K562 (cell line): ENCODE results near the gene AFF1. TPM values are rescaled to one million over a fixed set of nuclear protein-coding genes. Genes with fewer than 3 reads are reported as not detected.
A peak's percentile ranks its signal among the peaks of the same experiment; 100 is the strongest.

Experiments used
- BACH1 ChIP-seq: fragments of 200-800 bp; sonication (Bioruptor generic); IDR thresholded peaks from 2 replicates; pipeline ENCODE4 v1.6.1; 2016; ENCODE audit warnings: missing genetic modification characterization, missing compliant biosample characterization
- CSDE1 ChIP-seq, 2 experiments: fragments of 450-650 bp; IDR thresholded peaks; 2 replicates each; pipeline ENCODE4 v1.6.1; 2016; ENCODE audit warnings: mild to moderate bottlenecking in 1 of 2
- CTCFL ChIP-seq: IDR thresholded peaks from 2 replicates; pipeline ENCODE4 v1.6.1; 2011; ENCODE audit warnings: borderline replicate concordance, low read depth, mild to moderate bottlenecking, moderate library complexity, low read length; ENCODE audit not compliant: insufficient read depth, poor library complexity, severe bottlenecking
- ETV1 ChIP-seq: fragments of 450-650 bp; conservative IDR thresholded peaks from 2 replicates; pipeline ENCODE4 v1.6.1; 2016; ENCODE audit warnings: missing genetic modification characterization, control low read depth, low read depth, missing compliant biosample characterization
- ID3 ChIP-seq, 2 experiments: fragments of 250-450 bp in 1 of 2; fragments of 450-650 bp in 1 of 2; sonication (Bioruptor Pico) in 1 of 2; IDR thresholded peaks; 2 replicates each; pipeline versions ENCODE4 v1.6.1 to v1.8.0; 2016 to 2021; ENCODE audit warnings: mild to moderate bottlenecking in 2 of 2, moderate library complexity in 2 of 2, missing compliant biosample characterization in 1 of 2, missing genetic modification characterization in 1 of 2
- JUND ChIP-seq, 2 experiments: IDR thresholded peaks; 2 replicates in 1 of 2; 3 replicates in 1 of 2; pipeline ENCODE4 v1.6.1; 2011; ENCODE audit warnings: borderline replicate concordance in 2 of 2, low read depth in 2 of 2, low read length in 2 of 2, improper control_type of control experiment in 1 of 2, missing biosample characterization in 1 of 2, missing genetic modification characterization in 1 of 2, missing genetic modification reagents in 1 of 2
- MBD2 ChIP-seq: sonication (generic); IDR thresholded peaks from 2 replicates; pipeline ENCODE4 v1.6.1; 2016; ENCODE audit warnings: low read depth, borderline replicate concordance
- THAP12 ChIP-seq: fragments of 250-450 bp; sonication (Bioruptor Pico); IDR thresholded peaks from 2 replicates; pipeline ENCODE4 v1.9.0; 2021; ENCODE audit warnings: mild to moderate bottlenecking, inconsistent platforms
- ZBTB1 ChIP-seq: sonication (generic); formaldehyde crosslinking; IDR thresholded peaks from 2 replicates; pipeline ENCODE4 v1.8.1; 2023; ENCODE audit warnings: missing genetic modification reagents, low read depth, mild to moderate bottlenecking, borderline replicate concordance
- polyA plus RNA-seq, 8 experiments: library from polyadenylated mRNA; depleted of rRNA in 4 of 8; stranded (reverse) in 5 of 8; unstranded in 3 of 8; fragments of >200 nt; fragmentation: Nextera tagmentation in 2 of 8; fragmentation: Illumina TruSeq in 1 of 8; extraction: Ambion mirVana in 2 of 8; extraction: Trizol in 1 of 8; gene quantifications; 2 replicates each; pipeline versions ENCODE4 v1.2.1 to v1.2.3, GENCODE V29; 2011 to 2014; ENCODE audit warnings: inconsistent platforms in 1 of 8, missing spikeins in 1 of 8
- total RNA-seq, 7 experiments: library from RNA; depleted of rRNA in 6 of 7; stranded (reverse); fragments of >200 nt in 6 of 7; fragmentation: Illumina TruSeq in 2 of 7; extraction: Trizol in 2 of 7; gene quantifications; 2 replicates each; pipeline versions ENCODE4 v1.2.1 to v1.2.3, GENCODE V29; 2011 to 2021; ENCODE audit warnings: low replicate concordance in 1 of 7

AFF1 gene
- total and polyA plus RNA-seq, 9 of the 15 experiments (the other 6 are each of a cell fraction or from before 2014, with no cell fraction given), result 4.1 to 47.5 (median 17.2) TPM

- TF ChIP-seq JUND (IDR thresholded peaks at IDR 0.05; ENCODE audit: borderline replicate concordance, low read depth, low read length) (peak; percentile 54; the same call in 1 of the 2 replicates), JUND (tag; IDR thresholded peaks at IDR 0.05; ENCODE audit: borderline replicate concordance, low read depth, low read length) (peak; percentile 9; the same call in 1 of the 3 replicates), CTCFL (peak; percentile 65), THAP12 (CRISPR knock-in tag) (peak; percentile 73; the same call in 1 of the 2 replicates), CSDE1 (IDR thresholded peaks at IDR 0.05) (no peak), ZBTB1 (CRISPR knock-in tag) (peak; percentile 90), MBD2 (peak; percentile 36; the same call in 1 of the 2 replicates), ID3 (CRISPR knock-in tag; IDR thresholded peaks at IDR 0.05) (no peak), ID3 (tag; IDR thresholded peaks at IDR 0.05) (0 out of 2 replicates have a peak, but pooled peaks have one; percentile 19), BACH1 (tag) (no peak), ETV1 (tag) (0 out of 2 replicates have a peak, but pooled peaks have one; percentile 15)
These were observed at the start of gene AFF1 (continued) for GRCh38 chr4:86934771-86935565.
